AG09309 (cell line): Measurements from ENCODE around the gene MCM8.

Source experiments
- DNase-seq: peaks from one replicate; pipeline ENCODE4 v3.0.0-alpha.2; 2010; ENCODE audit warnings: low read depth
- H3K4me3 ChIP-seq: 2 replicates; pipeline ENCODE4 v1.5.1; 2011; ENCODE audit warnings: mild to moderate bottlenecking, low read depth, low read length, moderate library complexity; ENCODE audit not compliant: control insufficient read depth
- CTCF ChIP-seq: IDR thresholded peaks from 2 replicates; pipeline ENCODE4 v1.5.1; 2011; ENCODE audit warnings: mild to moderate bottlenecking, low read depth, low read length, inconsistent platforms; ENCODE audit not compliant: insufficient read depth, control insufficient read depth; ENCODE audit errors: missing control alignments

Gene MCM8

GRCh38 chr20:6017467-6017866 lies 67.0 kb downstream of the MCM8 start:
- H3K4me3 ChIP-seq: no peak overlapping the region
- TF ChIP-seq CTCF: no peak

GRCh38 chr20:6017880-6018279 lies 67.4 kb downstream of the MCM8 start:
- H3K4me3 ChIP-seq: no peak overlapping the region
- no peak for DNase-seq
- no peak for TF ChIP-seq CTCF

More at GRCh38 chr20:6017467-6017866, 67.0 kb downstream of the MCM8 start:
- no peak for DNase-seq

GRCh38 chr20:6024768-6025167 lies 74.3 kb downstream of the MCM8 start:
- no peak for DNase-seq
- H3K4me3 ChIP-seq: no peak overlapping the region
- no peak for TF ChIP-seq CTCF

- no peak for DNase-seq
- H3K4me3 ChIP-seq: no peak overlapping the region
- TF ChIP-seq CTCF: no peak
Measured at GRCh38 chr20:6026051-6026450, 75.6 kb downstream of the MCM8 start.

- no peak overlapping the region for H3K4me3 ChIP-seq
- DNase-seq: no peak
- TF ChIP-seq CTCF: no peak
Measured at GRCh38 chr20:6028818-6029217, 78.4 kb downstream of the MCM8 start.

- DNase-seq: no peak
- no peak overlapping the region for H3K4me3 ChIP-seq
- TF ChIP-seq CTCF: no peak
Measured at GRCh38 chr20:6029538-6029937, 79.1 kb downstream of the MCM8 start.
